Activated CD4-positive, alpha-beta T cell treated with anti-CD3 and anti-CD28 coated beads, Interleukin-2, amount 50 U/mL, for 48 hours (primary cell): Measurements from ENCODE around the gene UBL3.

Experiments used
- DNase-seq, 2 experiments: peaks; one replicate each; pipeline ENCODE4 v3.0.0-alpha.2; 2020

UBL3 gene

GRCh38 chr13:29856426-29856825 is 6.0 kb upstream of the UBL3 start:
- DNase-seq, result no peak

- no peak for DNase-seq
Observed at GRCh38 chr13:29855784-29856183, 5.4 kb upstream of the UBL3 start.

- DNase-seq, result no peak
Observed at GRCh38 chr13:29855009-29855408, 4.6 kb upstream of the UBL3 start.

- no peak for DNase-seq
Observed at GRCh38 chr13:29853131-29853530, 2.7 kb upstream of the UBL3 start.

- DNase-seq, result no peak
Observed at GRCh38 chr13:29852472-29853054, 2.1 kb upstream of the UBL3 start.

GRCh38 chr13:29849731-29850212 is 645 bp downstream of the UBL3 start:
- DNase-seq, result peak; percentile 33 to 52

GRCh38 chr13:29849071-29849631 is 1.3 kb downstream of the UBL3 start:
- peak; percentile 42 to 49 for DNase-seq

- peak; percentile 4 to 13 for DNase-seq
Observed at GRCh38 chr13:29847501-29847983, 2.9 kb downstream of the UBL3 start.

GRCh38 chr13:29846475-29847256 is 3.8 kb downstream of the UBL3 start:
- DNase-seq, result no peak

GRCh38 chr13:29845440-29846056 is 4.9 kb downstream of the UBL3 start:
- DNase-seq, result no peak

GRCh38 chr13:29844441-29844840 is 6.0 kb downstream of the UBL3 start:
- no peak for DNase-seq

- DNase-seq, result no peak
Observed at GRCh38 chr13:29840585-29840984, 9.8 kb downstream of the UBL3 start.

- DNase-seq, result no peak
Observed at GRCh38 chr13:29835280-29836061, 14.9 kb downstream of the UBL3 start.

GRCh38 chr13:29832761-29833298 is 17.6 kb downstream of the UBL3 start:
- no peak for DNase-seq

- no peak for DNase-seq
Observed at GRCh38 chr13:29830000-29830399, 20.4 kb downstream of the UBL3 start.

GRCh38 chr13:29819143-29819542 is 31.3 kb downstream of the UBL3 start:
- no peak for DNase-seq

GRCh38 chr13:29817604-29818378 is 32.6 kb downstream of the UBL3 start:
- no peak for DNase-seq

- no peak for DNase-seq
Observed at GRCh38 chr13:29816715-29817114, 33.7 kb downstream of the UBL3 start.

GRCh38 chr13:29815336-29815735 is 35.1 kb downstream of the UBL3 start:
- DNase-seq, result no peak

- no peak for DNase-seq
Observed at GRCh38 chr13:29810898-29811297, 39.5 kb downstream of the UBL3 start.

- no peak for DNase-seq
Observed at GRCh38 chr13:29810145-29810742, 40.2 kb downstream of the UBL3 start.
